Hepatocyte (in vitro differentiated cells): Measurements from ENCODE around the gene ASPM. TPM values are rescaled to one million over a fixed set of nuclear protein-coding genes. Genes with fewer than 3 reads are reported as not detected.

Experiments used
- DNase-seq: peaks from one replicate; pipeline ENCODE4 v3.0.0-alpha.2; 2016; ENCODE audit warnings: low spot score
- H2AFZ ChIP-seq: fragments of 200-600 bp; sonication (generic); 2 replicates; pipeline ENCODE4 v1.6.0; 2016; ENCODE audit warnings: antibody characterized with exemption, mild to moderate bottlenecking
- H3K27ac ChIP-seq: fragments of 200-600 bp; sonication (generic); 2 replicates; pipeline ENCODE4 v1.5.1; 2016; ENCODE audit warnings: mild to moderate bottlenecking
- H3K27me3 ChIP-seq: fragments of 200-600 bp; sonication (generic); 2 replicates; pipeline ENCODE4 v1.6.1; 2016
- H3K36me3 ChIP-seq: fragments of 200-600 bp; sonication (generic); replicated peaks from 2 replicates; pipeline ENCODE4 v1.5.1; 2016; ENCODE audit warnings: low read depth; ENCODE audit not compliant: insufficient read depth
- H3K4me1 ChIP-seq: fragments of 200-600 bp; sonication (generic); 2 replicates; pipeline ENCODE4 v1.5.1; 2016; ENCODE audit warnings: mild to moderate bottlenecking, moderate library complexity; ENCODE audit not compliant: insufficient read depth
- H3K4me2 ChIP-seq: fragments of 200-600 bp; sonication (generic); 2 replicates; pipeline ENCODE4 v1.6.0; 2016
- H3K4me3 ChIP-seq: fragments of 200-600 bp; sonication (generic); 2 replicates; pipeline ENCODE4 v1.5.1; 2016; ENCODE audit warnings: mild to moderate bottlenecking
- H3K79me2 ChIP-seq: fragments of 200-600 bp; sonication (generic); 2 replicates; pipeline ENCODE4 v1.6.0; 2017; ENCODE audit warnings: mild to moderate bottlenecking
- H3K9me2 ChIP-seq: fragments of 200-600 bp; sonication (generic); replicated peaks from 2 replicates; pipeline ENCODE4 v1.6.0; 2017; ENCODE audit warnings: mild to moderate bottlenecking; ENCODE audit not compliant: insufficient read depth
- H3K9me3 ChIP-seq: fragments of 200-600 bp; sonication (generic); 2 replicates; pipeline ENCODE4 v1.5.1; 2016; ENCODE audit warnings: low read depth, mild to moderate bottlenecking
- H4K20me1 ChIP-seq: fragments of 200-600 bp; sonication (generic); 2 replicates; pipeline ENCODE4 v1.6.0; 2016; ENCODE audit warnings: mild to moderate bottlenecking; ENCODE audit not compliant: insufficient read depth, poor library complexity, severe bottlenecking
- EZH2 ChIP-seq: fragments of 200-600 bp; sonication (generic); IDR thresholded peaks from 2 replicates; pipeline ENCODE4 v1.6.1; 2016; ENCODE audit warnings: antibody characterized with exemption, mild to moderate bottlenecking, borderline replicate concordance
- EZH2phosphoT487 ChIP-seq: fragments of 200-600 bp; sonication (generic); IDR thresholded peaks from one replicate; pipeline ENCODE4 v1.6.1; 2018; ENCODE audit warnings: antibody characterized with exemption, mild to moderate bottlenecking, low read depth, moderate library complexity; ENCODE audit not compliant: unreplicated experiment, severe bottlenecking
- WGBS: methylation state at CpG from one replicate; pipeline ENCODE4 v1.1.6; 2016; ENCODE audit warnings: low lambda C conversion rate; ENCODE audit errors: missing lambda C conversion rate; 5-methylcytosine and 5-hydroxymethylcytosine counted together
- polyA plus RNA-seq: library from polyadenylated mRNA; unstranded; fragments of >200 nt; fragmentation: Nextera tagmentation; extraction: Ambion mirVana; gene quantifications from 2 replicates; pipeline ENCODE4 v1.2.1, GENCODE V29; 2016
- total RNA-seq: library from RNA; depleted of rRNA; stranded (reverse); fragments of >200 nt; gene quantifications from 2 replicates; pipeline ENCODE4 v1.2.3, GENCODE V29; 2014
- TF ChIP-seq, protein P1 (sequence below): fragments of 200-600 bp; sonication (generic); IDR thresholded peaks from 2 replicates; pipeline ENCODE4 v1.5.1; 2016; ENCODE audit warnings: antibody characterized with exemption, mild to moderate bottlenecking; ENCODE audit not compliant: poor library complexity

ASPM gene
- total and polyA plus RNA-seq, 2 experiments from 2014 or later: 3.2 to 7.6 TPM

DNA sequence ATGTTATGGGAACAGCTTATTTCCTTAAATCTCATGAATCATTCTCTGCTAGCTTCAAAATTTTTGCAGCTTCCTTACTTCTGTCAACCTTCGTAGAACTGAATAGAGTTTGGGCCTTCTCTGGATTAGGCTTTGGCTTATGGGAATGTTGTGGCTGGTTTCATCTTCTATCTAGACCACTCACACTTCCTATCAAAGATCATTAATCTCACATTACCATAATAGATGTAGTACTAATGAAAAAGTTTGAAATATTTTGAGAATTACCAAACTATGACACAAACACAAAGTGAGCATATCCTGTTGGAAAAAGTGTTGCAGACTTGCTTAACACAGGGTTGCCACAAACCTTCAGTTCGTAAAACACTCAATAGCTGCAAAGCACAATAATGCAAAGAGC, 30.3 kb downstream of the ASPM start:
- Histone ChIP-seq H3K4me3 (no peak overlapping the region), H3K9me2 (no peaks in the 10 kb centered on the region), H4K20me1 (no peaks in the 10 kb centered on the region), H2AFZ (no peak overlapping the region), H3K79me2 (no peaks in the 10 kb centered on the region), H3K4me2 (no peak overlapping the region), H3K27me3 (no peaks in the 10 kb centered on the region), H3K27ac (no peak overlapping the region), H3K9me3 (no peaks in the 10 kb centered on the region), H3K36me3 (no peaks in the 10 kb centered on the region), H3K4me1 (no peaks in the 10 kb centered on the region)
- 88% methylated on average over 2 of the region's 2 CpGs for WGBS
- DNase-seq: no peak
- TF ChIP-seq EZH2phosphoT487: no peak
- TF ChIP-seq, protein P1, sequence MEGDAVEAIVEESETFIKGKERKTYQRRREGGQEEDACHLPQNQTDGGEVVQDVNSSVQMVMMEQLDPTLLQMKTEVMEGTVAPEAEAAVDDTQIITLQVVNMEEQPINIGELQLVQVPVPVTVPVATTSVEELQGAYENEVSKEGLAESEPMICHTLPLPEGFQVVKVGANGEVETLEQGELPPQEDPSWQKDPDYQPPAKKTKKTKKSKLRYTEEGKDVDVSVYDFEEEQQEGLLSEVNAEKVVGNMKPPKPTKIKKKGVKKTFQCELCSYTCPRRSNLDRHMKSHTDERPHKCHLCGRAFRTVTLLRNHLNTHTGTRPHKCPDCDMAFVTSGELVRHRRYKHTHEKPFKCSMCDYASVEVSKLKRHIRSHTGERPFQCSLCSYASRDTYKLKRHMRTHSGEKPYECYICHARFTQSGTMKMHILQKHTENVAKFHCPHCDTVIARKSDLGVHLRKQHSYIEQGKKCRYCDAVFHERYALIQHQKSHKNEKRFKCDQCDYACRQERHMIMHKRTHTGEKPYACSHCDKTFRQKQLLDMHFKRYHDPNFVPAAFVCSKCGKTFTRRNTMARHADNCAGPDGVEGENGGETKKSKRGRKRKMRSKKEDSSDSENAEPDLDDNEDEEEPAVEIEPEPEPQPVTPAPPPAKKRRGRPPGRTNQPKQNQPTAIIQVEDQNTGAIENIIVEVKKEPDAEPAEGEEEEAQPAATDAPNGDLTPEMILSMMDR: no peak
- TF ChIP-seq EZH2: no peak

DNA sequence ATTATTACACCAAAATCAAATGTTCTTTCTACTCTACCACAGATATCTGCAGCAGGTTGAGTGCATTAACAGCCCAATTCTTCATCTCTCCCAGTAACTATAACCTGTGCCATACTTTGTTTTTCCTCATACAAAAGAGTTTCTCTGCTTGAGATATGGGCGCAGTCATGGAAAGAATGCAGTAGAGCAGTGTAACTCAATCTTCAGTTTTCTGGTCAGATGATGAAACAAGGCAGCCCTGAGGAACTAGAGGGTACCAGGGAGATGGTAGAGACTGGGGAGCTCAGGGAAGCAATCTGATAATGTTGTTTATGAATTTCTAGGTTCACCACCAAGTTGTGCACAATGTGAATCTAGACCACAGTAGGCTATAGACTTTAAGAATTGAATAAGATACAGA, 39.6 kb downstream of the ASPM start:
- no peaks in the 10 kb centered on the region for H3K9me2 ChIP-seq
- 100% methylated on average over 1 of the region's 1 CpG for whole genome bisulfite sequencing
- H2AFZ ChIP-seq: no peak overlapping the region
- no peaks in the 10 kb centered on the region for H3K4me1 ChIP-seq
- DNase-seq: no peak
- no peak overlapping the region for H3K27ac ChIP-seq
- no peak overlapping the region for H3K4me2 ChIP-seq
- H3K27me3 ChIP-seq: no peaks in the 10 kb centered on the region
- no peak for TF ChIP-seq EZH2phosphoT487
- TF ChIP-seq EZH2: no peak
- TF ChIP-seq, protein P1: no peak
- H3K4me3 ChIP-seq: no peak overlapping the region
- no peaks in the 10 kb centered on the region for H4K20me1 ChIP-seq
- no peaks in the 10 kb centered on the region for H3K9me3 ChIP-seq
- no peaks in the 10 kb centered on the region for H3K36me3 ChIP-seq
- H3K79me2 ChIP-seq: no peaks in the 10 kb centered on the region

DNA sequence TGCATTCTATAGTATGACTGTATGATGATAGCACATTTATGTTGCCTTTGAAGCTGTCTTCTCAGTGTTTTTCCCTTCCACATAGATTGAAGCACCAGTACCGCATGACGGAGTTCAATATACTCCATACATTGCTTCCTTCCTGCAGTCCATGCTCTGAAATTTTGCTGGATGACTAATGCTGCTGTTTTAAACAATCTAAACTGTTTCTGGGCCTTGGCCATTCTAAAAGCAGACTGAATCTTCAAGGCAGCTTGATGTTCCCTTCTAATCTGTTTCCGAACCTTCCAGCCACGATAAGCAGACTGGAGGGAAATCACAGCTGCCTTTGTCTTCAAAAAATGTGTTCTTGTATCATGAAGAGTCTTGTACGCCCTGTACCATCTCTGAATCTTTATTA, 43.2 kb downstream of the ASPM start:
- TF ChIP-seq EZH2 (no peak), EZH2phosphoT487 (no peak)
- TF ChIP-seq, protein P1: no peak
- H4K20me1 ChIP-seq: no peaks in the 10 kb centered on the region
- no peaks in the 10 kb centered on the region for H3K4me1 ChIP-seq
- H2AFZ ChIP-seq: no peak overlapping the region
- no peaks in the 10 kb centered on the region for H3K9me3 ChIP-seq
- no peak overlapping the region for H3K4me2 ChIP-seq
- no peak overlapping the region for H3K27ac ChIP-seq
- WGBS: 94% methylated on average over 5 of the region's 5 CpGs
- H3K79me2 ChIP-seq: no peaks in the 10 kb centered on the region
- no peaks in the 10 kb centered on the region for H3K9me2 ChIP-seq
- H3K36me3 ChIP-seq: no peaks in the 10 kb centered on the region
- no peak overlapping the region for H3K4me3 ChIP-seq
- DNase-seq: no peak
- H3K27me3 ChIP-seq: no peaks in the 10 kb centered on the region

DNA sequence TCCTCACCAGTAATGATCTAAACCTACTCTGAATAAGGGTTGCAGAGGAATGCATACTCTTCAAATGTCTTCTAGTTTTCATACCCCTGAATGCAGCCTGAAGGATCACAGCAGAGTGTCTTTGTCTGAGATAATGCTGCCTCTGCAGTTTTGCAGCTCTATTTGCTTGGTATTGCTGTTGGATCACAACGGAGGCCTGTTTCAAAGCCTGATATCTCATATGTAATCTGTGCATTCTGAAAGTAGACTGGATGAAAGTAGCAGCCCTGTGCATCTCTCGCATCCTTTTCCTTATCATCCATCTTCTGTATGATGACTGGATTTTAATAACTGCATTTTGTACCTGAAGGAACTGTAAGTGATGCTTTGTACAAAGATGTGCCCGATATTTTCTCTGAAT, 44.5 kb downstream of the ASPM start:
- Histone ChIP-seq H3K36me3 (no peaks in the 10 kb centered on the region), H4K20me1 (no peaks in the 10 kb centered on the region), H3K4me1 (no peaks in the 10 kb centered on the region), H3K4me2 (no peak overlapping the region), H3K27ac (no peak overlapping the region), H3K9me3 (no peaks in the 10 kb centered on the region), H3K4me3 (no peak overlapping the region), H2AFZ (no peak overlapping the region), H3K79me2 (no peaks in the 10 kb centered on the region), H3K9me2 (no peaks in the 10 kb centered on the region), H3K27me3 (no peaks in the 10 kb centered on the region)
- TF ChIP-seq EZH2phosphoT487: no peak
- TF ChIP-seq, protein P1: no peak
- no peak for DNase-seq
- WGBS: 92% methylated on average over 3 of the region's 3 CpGs
